MV-4-11 (cell line): ENCODE data around the gene NCOR2.

Experiments
- DNase-seq: peaks from one replicate; lab custom pipeline; 2025; lab: John Stamatoyannopoulos, UW

The NCOR2 gene

DNA sequence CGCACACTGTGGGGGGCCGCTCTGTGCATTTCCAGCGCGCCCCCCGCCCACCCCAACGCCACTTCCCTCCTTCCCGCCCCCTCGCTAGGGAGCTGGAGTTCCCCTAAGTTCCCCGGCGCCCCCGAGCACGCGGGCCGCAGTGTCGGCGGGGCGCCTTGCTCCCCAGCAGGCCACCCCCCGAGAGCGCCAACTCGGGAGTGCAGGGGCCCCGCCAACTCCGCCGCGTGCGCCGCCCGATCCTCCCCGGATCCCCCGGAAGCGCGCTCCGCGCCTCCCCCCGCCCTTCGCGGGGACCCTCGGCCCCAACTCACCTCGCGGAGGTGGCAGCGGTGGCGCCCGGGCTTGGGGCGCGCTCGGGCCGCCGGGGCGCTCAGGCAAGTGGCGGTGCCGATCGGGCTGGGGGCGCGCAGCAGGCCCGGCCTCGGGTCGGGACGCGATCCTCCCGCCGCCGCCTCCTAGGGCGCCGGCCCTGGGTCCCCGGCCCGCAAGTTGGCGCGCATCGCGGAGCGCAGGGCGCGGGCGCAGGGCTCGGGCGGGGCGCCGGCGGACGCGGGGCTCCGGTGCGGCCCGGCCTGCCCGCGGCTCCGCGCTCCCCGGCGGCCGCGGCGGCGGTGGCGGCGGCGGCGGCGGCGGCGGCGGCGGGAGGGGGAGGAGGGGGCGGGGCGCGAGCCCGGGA lies at the start of gene NCOR2:
Gene NCOR2, minus strand, starts transcription at position 616 of the 676 bp plus-strand sequence. CDS start 72,361 bp downstream, outside the sequence.
- no peak for DNase-seq

DNA sequence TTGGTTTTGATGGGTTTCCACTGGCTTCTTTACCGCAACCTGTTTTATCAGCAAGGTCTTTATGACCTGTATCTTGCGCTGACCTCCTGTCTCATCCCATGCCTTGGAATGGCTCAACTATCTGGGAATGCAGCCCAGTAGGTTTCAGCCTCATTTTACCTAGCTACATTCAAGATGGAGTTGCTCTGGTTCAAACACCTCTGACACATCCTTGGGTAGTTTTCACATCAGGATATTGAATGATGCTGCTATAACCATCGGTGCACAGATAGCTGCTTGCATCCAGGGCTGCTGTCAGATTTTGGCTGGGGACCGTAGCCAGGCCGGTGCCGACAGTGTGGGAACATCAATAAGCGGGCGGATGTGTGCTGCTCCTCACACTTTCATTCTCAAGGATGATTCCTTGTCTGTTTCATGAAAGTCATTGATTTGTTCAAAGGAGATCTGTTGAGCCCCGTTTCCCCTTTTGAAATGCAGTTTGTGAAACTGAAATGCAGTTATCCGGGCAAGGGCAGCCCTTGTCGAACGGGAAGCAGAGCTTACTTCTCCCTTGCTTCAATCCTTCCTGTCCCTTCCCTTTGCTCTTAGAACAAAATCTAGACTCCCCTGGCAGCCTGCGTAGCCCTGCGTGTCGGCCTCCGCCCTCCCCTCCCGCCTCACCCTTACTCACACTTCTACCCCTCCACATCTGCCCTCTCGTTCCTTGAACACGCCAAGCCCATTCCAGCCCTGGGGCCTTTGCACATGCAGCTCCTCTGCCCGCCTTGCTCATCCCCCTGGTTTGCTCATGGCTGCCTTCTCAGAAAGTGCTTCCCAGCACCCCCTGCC lies 49.2 kb upstream of the NCOR2 start:
- peak; percentile 85 for DNase-seq

DNA sequence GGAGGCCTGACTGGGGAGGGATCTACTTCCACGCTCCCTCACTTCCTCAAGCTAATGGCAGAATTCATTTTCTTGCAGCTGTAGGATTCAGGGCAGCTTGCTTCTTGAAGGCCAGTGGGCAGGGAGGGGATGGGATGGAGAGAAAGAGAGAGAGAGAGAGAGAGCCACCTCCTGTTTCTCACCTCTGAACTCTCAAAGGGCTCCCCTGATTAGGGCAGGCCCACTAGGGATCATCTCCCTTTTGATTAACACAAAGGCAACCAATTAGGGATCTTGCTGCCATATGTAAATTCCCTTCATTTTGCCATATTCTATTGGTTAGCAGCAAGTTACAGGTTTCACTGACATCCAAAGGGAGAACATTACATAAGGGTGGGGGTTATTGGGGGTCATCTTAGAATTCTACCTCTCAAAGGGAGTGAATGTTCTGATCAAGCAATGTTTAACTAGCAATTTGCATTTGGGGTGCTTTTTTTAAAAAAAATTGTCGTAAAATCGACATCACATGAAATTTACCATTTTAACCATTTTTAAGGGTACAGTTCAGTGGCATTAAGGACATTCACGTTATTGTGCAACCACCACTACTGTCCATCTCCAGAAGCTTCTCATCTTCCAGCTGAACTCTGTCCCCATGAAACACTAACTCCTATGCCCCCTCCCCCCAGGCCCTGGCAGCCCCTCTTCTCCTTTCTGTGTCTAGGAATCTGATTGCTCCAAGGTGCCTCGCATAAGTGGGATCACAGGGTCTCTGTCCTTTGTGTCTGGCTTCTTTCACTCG lies 47.3 kb upstream of the NCOR2 start:
- DNase-seq: no peak

DNA sequence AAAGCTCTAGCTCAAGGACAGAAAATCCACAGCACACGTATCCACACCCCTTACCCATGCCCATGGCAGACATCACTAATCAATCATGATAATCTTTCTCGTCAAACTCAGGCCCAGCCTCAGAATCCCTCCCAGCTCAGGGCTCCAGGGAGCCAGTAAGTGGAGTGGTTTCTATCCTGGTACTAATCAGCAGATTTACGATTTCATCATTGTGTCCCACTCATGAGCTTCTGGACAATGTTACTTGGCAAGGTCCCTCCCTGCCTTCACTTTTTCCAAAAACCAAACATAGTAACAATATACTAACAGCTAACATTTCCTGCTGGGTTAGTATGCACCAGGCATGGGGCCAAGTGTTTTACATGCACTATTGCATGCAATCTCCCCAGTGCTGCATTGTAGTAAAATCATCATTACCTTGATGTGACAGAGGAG lies 45.8 kb upstream of the NCOR2 start:
- no peak for DNase-seq

DNA sequence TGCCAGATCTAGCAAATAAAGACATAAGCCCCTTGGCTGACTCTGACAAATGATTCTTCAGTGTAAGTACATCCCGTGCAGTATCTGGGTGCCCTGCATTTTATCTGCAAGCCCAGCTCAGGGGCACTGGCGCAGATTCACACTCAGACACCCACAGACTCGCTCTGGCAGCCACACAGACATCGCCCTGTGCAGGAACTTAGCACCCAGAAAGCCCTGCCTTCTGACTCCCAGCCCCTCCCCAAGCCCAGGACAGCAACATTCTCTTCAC lies 44.9 kb upstream of the NCOR2 start:
- DNase-seq: no peak

DNA sequence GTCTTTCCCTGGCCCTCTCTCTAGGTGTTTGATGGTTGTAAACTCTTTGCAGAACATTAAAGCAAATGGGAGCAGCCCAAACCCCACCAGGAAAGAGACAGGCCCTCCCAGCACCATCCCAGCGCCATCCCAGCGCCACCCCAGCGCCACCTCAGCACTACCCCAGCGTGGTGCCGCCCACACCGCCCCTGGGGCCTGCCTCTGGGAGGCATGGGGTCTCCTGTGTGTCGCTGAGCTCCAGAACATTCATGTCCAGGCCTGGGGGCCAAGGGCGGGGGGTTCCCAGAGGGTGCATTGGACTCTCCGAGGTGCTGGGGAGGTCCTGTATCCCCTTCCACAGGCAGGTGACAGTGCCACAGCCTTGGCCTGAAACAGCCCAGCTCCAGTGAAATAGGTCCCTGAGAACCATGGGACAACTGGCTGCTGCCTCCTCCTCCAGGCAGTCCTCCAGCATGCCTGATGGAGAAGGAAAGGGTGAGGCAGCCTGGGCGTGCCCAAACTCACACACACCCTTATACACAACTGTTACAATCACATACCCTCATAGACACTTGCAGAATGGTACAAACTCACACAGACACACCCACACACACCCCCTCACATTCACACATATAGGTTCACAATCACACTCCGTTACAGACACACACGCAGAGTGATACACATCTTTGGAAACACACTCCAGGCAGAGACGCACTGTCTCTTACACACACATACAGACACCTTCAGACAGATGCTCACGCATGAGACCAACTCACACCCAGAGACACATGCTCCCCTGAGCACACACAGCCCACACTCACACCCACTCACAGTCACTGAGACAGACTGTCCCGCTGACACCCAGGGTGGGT lies 44.4 kb upstream of the NCOR2 start:
- DNase-seq: no peak

DNA sequence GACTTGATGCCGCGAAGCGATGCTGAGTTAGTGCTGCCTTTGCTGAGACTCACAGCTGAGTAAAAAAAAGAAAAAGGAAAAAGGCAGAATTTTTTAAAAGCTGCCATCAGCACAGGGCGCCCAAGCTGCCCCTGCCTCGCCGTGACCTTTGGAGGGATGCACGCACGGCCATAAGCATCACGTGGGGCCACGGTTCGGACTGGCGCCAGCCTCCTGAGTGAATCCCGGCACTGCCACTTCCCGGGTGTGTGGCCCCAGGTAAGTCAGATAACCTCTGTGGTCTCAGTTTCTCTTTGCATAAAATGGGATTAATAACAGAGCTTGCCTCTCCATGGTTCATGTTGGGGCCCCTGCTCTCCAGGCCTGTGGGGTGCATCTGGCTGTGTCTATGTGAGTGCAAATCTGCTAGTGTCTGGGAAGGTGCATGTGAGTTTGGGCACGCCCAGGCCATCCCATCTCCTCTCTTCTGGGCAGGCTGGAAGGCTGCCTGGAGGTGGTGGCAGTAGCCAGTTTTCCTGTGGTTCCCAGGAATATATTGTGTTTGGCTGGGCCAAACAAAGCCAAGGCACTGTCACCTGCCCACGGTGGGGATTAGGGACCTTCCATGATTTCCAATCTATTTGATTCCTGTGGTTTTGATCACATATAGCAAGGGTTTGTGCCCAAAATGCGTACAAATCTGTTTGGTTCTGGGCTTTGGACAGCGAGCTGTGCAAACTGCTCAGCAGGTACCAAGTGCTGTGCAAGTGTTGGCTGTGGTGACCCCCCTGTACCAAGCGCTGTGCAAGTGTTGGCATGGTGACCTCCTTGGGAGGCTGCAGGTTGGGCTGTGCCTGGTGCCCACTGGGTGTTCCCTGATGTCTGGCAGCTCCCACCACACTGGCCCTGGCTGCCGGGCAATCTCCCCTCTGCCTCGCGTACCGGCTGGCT lies 43.5 kb upstream of the NCOR2 start:
- DNase-seq: no peak

DNA sequence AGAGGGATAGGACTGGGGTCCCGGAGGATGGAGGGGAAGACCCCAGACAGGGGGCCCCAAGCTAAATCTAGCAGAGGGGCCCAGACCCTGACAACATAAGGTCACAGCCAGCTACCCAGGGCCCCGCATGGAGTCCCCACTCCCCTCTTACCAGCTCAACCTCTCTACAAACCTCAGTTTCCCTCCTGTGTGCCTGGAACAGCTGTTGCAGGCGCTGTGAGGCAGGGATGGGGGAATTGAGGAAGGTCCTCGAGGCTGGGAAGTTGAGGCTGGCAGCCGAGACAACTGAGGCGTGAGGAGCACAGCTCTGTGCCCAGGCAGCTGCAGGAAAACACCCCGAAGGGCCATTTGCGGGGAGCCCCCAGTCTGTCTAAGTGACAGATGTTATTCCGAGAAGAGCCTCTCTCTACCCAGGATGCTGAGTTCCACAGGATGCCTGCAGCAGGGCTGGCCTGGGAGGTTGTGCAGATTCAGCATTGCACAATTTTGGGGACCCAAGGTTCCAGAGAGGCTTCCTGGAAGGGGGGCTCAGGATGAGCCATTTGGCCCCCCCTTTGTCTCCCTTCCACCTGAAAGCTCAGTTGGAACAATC lies 42.7 kb upstream of the NCOR2 start:
- no peak for DNase-seq

DNA sequence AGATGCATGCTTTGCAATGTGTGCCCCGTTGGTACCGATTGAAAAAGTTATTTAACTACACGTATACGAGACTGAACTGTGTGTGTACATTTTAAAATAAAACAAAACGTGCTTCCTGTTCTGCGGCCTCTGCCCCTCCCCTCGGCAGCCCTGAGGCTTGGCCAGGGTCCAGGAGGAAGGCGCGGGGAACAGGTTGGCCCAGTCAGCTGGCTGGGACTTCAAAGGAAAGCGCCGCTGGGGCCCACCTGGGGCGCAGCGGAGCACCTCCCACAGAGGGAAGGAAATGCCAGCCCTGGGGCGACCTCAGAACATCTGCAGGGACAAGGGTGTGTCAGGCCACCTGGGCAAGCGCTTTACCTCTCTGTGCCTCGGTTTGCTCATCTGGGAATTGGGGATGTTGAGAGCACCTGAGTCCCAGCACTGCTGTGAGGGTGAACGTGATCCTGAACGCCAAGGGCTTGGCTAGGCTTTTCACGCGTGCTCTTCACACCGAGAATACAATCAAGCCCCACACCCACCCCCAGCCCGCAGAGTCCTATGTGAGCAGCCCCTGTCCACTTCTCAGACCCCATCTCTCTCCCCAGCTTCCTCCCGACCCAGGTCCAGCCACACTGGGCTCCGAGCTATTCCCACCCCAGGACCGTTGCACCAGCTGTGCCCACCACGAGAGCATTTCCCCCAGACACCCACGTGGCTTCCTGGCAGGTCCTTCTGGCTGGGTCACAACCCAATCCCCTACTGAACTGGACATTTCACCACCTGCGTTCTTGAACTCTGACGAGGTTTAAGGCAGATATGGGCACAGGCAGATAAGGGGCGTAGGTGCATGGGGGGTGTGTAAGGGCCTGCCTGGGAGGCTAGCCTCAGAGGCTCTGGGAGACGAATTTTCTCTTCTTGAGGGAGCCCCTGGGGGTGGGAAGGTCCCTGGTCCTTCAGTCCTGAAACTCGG lies 41.9 kb upstream of the NCOR2 start:
- DNase-seq: peak; percentile 77

DNA sequence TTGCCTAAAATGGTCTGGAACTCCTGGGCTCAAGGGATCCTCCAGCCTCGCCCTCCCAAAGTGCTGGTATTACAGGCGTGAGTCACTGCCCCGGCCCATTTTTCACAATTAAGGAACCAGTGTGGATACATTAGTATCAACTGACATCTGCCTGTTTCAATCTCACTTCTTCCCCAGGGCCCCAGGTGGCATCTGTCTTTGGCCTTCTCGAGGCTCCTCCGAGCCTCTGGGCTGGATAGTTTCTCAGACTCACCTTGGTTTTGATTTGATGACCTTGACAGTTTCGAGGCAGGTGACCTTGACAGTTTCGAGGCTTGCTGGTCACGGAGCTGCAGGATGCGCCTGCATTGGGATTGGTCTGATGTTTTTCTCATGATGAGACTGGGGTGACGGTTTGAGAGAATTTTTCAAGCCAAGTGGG lies 41.0 kb upstream of the NCOR2 start:
- DNase-seq: peak; percentile 59

DNA sequence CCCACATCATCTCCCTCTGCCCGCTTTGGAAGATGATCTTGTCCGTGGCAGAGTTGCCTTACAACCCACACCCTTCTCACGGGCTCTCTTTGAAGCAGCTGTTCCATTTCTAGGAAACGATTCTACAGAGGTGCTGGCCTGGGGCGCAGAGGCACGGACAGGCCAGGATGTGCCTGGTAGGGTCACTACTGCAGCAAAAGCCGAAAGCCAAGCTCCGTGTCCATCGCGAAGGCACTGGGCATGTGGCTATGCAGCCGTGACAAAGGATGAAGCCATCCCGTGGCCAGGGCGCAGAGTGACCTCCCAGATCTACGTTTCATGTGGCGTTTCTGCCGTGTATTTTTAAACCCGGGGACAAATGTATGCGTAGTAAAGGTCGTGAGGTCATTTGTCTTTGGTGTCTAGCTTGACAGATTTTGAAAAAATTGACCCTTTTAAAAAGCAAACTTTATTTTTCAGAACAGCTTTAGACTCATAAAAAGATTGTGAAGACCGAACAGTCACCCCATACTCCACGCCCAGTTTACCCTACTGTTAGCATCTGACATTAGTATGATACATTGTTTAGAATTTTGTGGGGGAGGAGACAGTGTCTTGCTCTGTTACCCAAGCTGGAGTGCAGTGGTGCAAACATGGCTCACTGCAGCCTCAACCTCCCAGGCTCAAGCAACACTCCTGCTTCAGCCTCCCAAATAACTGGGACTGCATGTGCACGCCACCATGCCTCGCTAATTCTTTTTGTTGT lies 40.4 kb upstream of the NCOR2 start:
- no peak for DNase-seq

DNA sequence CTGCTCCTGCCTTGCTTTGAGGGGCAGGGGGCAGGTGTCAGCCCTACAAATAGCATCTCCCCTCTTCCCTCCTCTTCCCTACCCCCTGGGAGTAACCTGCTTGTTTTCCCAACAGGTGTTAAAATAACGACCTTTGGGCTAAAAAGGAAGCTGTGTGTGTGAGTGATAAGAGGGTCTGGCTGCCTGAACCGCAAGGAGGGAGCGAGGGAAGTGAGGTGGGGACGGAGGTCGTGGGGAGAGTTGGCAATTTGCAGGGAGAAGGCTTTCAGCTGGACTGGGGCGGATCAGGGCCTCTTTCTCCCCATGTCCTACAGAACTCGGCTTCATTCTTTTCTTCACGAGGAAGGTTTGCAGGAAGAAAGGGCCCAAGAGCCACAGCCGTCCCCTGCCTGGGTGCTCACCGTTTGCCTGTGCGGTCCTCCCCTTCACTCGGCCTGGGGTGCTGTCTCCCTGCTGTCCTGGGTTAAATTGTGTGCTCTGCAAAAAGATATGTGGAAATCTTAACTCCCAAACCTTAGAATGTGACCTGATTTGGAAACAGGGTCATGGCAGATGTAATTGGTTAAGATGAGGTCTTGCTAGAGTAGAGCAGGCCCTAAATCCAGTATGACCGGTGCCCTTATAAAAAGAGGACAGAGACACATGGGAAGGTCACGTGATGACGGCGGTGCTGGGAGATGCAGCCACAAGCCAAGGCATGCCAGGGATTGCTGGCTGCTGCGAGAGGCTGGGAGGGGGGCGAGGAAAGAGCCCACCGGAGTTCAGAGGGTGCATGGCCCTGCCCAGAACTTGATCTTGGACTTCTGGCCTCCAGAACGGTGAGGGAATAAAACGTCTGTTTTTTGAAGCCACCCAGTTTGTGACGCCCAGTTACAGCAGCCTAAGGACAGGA lies 38.7 kb upstream of the NCOR2 start:
- no peak for DNase-seq

DNA sequence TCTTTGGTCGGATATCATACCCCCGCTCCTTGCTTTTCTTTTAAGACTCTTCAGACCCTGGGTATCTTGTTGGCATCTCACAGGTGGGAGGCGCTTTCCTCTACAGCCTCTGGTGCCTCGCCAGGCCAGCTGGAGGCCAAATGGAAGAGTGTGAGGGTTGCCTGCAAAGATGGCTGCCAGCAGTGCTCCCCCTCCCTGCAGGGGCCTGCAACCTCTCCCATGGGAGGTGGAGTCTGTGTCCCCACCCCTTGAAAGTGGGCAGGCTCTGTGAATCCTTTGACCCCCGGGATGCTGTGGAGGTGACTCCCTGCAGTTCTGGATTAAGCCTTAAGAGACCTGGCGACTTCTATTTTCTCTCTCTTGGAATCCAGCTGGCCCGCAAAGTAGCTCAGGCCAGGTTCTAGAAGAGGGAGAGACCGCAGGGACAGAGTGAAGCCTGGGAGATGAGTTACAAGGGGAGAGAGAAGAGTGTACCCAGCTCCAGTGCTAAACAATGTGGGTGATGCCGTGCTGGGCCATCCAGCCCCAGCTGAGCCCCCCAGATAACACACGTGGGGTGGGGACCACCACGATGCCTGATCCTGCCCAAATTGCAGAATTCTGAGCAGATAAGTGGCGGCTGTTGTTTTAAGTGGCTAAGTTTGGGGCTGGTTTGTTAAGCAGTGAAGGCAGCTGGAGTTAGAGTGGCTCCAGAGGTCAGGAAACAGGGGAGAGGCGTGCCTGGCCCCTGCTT lies 37.9 kb upstream of the NCOR2 start:
- no peak for DNase-seq

DNA sequence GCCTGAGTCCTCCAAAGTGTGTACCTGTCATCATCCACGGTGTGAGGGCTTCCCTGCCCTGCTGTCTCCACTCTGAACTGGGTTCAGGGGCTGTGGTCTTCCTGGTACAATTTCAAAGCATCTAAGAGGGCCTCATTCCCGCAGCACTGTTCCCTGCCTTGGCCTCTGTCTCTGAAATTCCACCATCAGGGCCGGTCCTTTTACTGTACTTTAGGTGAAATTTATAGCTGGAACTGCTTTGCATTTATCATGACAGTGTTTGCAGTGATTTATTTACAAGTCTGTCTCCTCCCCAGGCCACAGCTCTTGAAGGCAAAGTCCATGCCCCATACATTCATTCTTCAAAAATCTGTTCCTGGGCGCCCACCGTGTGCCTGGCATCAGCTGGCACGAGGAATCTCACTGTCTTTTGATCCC lies 36.9 kb upstream of the NCOR2 start:
- no peak for DNase-seq

DNA sequence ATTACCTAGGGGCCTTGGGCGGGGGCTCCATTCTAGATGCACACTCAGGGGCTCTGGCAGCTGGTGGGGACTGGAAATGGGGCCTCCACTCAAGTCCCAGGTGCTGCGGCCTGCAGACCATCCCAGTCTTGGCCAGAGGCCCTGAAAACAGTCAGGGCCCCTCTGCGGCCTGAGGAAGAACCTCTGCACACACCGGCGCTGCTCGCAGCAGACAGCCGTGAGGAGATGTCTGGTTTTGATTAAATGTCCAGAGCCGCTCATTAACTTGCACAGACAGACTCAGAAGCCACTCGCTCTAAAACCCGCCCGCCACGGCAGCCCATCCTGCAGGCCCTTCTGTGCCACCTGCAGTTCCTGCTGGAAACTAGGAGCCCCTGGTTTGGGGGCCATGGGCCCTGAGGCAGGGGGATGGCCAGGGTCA lies 36.4 kb upstream of the NCOR2 start:
- DNase-seq: no peak

DNA sequence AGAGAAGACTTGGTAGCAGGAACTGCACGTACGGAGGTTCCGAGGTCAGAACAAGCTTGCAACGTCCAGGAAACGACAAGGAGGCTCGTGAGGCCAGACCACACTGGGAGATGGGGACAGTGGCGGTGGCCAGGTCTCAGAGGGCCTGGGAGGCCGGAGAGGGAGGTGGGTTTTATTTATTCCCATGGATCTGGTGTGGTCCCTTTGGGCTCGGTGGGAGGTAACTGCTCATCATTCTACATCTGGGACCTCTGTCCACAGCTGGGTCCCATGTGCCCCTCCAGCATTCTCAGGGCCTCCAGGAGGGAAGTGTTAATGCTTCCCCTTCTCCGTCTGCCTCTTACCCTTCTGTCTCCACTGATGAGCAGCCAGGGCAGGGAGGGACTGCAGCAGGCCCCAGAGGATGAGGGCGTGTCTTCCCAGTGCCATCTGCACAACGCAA lies 35.7 kb upstream of the NCOR2 start:
- DNase-seq: no peak

DNA sequence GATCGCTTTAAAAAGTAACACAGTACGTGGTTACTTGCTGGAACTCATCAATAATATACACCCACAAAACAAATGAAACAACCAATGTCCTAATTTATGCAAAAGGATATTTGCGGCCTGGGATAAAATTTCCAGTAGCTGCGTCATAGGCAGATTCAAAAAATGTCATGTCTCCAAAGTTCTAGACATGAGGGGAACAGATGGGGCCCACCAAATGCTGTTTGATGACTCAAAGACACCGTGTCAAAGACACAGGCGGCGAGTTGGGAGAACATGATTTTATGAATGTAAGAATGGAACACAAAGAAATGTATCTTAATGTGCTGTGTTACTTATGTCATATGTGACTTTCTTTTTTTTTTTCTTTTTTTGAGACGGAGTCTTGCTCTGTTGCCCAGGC lies 34.3 kb upstream of the NCOR2 start:
- DNase-seq: no peak
